ENCODE data around the gene HIP1R. TPM values are rescaled to one million over a fixed set of nuclear protein-coding genes. Genes with fewer than 3 reads are reported as not detected.

Gene HIP1R
- total and polyA plus RNA-seq, 9 donors, result 1.4 to 20.2 (median 10.4) TPM

- Histone ChIP-seq H3K4me3 (no peak overlapping the region), H3K27me3 (no peaks in the 10 kb centered on the region), H3K9me3 (no peaks in the 10 kb centered on the region), H3K4me1 (ENCODE audit: insufficient read depth) (peaks cover 11% of the 10 kb centered on the region), H3K36me3 (no peaks in the 10 kb centered on the region), H3K27ac (no peak overlapping the region)
- DNase-seq, result no peak
- TF ChIP-seq POLR2A (IDR thresholded peaks at IDR 0.05) (no peak), CTCF (IDR thresholded peaks at IDR 0.05) (no peak), EP300 (IDR thresholded peaks at IDR 0.05) (no peak)
- intact Hi-C loops (cut with DNase I), result no loop called here
- WGBS, 3 donors, result 46 to 57% (median 51%) methylated on average over 8 of the region's 8 CpGs
Observed at GRCh38 chr12:122880668-122881067, 45.4 kb downstream of the HIP1R start.

- Histone ChIP-seq H3K9me3 (no peaks in the 10 kb centered on the region), H3K36me3 (no peaks in the 10 kb centered on the region), H3K27ac (no peak overlapping the region), H3K27me3 (no peaks in the 10 kb centered on the region), H3K4me3 (no peak overlapping the region), H3K4me1 (ENCODE audit: insufficient read depth) (peaks cover 12% of the 10 kb centered on the region)
- DNase-seq, result no peak
- WGBS, 3 donors, result 79 to 83% (median 83%) methylated on average over 11 of the region's 11 CpGs
- intact Hi-C loops (cut with DNase I), result no loop called here
- TF ChIP-seq POLR2A (IDR thresholded peaks at IDR 0.05) (no peak), CTCF (IDR thresholded peaks at IDR 0.05) (no peak), EP300 (IDR thresholded peaks at IDR 0.05) (no peak)
Observed at GRCh38 chr12:122882908-122883558, 47.8 kb downstream of the HIP1R start.

GRCh38 chr12:122884091-122884826 is 49.0 kb downstream of the HIP1R start:
- no peak for DNase-seq
- Histone ChIP-seq H3K4me3 (no peak overlapping the region), H3K27me3 (no peaks in the 10 kb centered on the region), H3K36me3 (no peaks in the 10 kb centered on the region), H3K4me1 (ENCODE audit: insufficient read depth) (peaks cover 22% of the 10 kb centered on the region), H3K27ac (no peak overlapping the region), H3K9me3 (no peaks in the 10 kb centered on the region)
- TF ChIP-seq POLR2A (IDR thresholded peaks at IDR 0.05) (no peak), CTCF (IDR thresholded peaks at IDR 0.05) (no peak), EP300 (IDR thresholded peaks at IDR 0.05) (no peak)
- WGBS, 3 donors, result 64 to 69% (median 66%) methylated on average over 6 of the region's 6 CpGs
- intact Hi-C loops (cut with DNase I), result no loop called here

GRCh38 chr12:122884860-122885259 is 49.6 kb downstream of the HIP1R start:
- Histone ChIP-seq H3K36me3 (no peaks in the 10 kb centered on the region), H3K4me3 (no peak overlapping the region), H3K9me3 (no peaks in the 10 kb centered on the region), H3K4me1 (ENCODE audit: insufficient read depth) (peaks cover 20% of the 10 kb centered on the region), H3K27me3 (no peaks in the 10 kb centered on the region), H3K27ac (no peak overlapping the region)
- TF ChIP-seq CTCF (IDR thresholded peaks at IDR 0.05), result no peak
- TF ChIP-seq POLR2A (IDR thresholded peaks at IDR 0.05), result no peak
- no peak for TF ChIP-seq EP300 (IDR thresholded peaks at IDR 0.05)
- no peak for DNase-seq
- intact Hi-C loops (cut with DNase I), result no loop called here
- WGBS, 3 donors, result 54 to 55% (median 54%) methylated on average over 4 of the region's 4 CpGs

All from ovary (tissue), 9 donors.